ENCODE results near the gene MCTP1.
"Not testable (repeated sequence)": the region's sequence is repeated elsewhere in the genome, so short reads cannot be mapped to it uniquely, and the experiment has no call there.

MCTP1 gene

DNA sequence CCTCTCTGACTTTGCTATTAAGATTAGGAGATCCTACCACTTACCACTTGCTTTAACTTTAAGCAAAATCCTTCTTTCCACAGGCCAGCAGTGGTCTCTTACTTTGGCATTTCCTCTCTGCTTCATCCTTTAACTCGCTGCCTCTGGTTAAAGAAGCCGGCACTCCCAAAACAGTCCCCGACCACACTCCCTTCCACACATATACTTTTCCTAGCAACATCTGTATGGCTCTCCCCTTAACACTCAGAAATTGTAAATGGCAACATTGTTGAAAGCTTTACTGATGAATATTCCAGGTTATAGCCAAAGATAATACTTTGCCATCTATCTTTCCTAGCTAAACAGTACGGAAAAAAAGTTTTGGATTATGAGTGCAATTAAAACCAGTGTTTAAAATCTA is 133.2 kb downstream of the MCTP1 start:
- no peaks in the 10 kb centered on the region for H3K4me1 ChIP-seq (ENCODE audit: insufficient read depth, low read length, poor library complexity, severe bottlenecking)
- H3K9me3 ChIP-seq (ENCODE audit: insufficient read depth, low read depth, low read length): peaks cover 5% of the 10 kb centered on the region; the same call in 1 of the 2 replicates
- H2AFZ ChIP-seq (ENCODE audit: low read length): no peak overlapping the region
- no peaks in the 10 kb centered on the region for H4K20me1 ChIP-seq (ENCODE audit: insufficient read depth, low read length, poor library complexity, severe bottlenecking)
- TF ChIP-seq, protein P1, sequence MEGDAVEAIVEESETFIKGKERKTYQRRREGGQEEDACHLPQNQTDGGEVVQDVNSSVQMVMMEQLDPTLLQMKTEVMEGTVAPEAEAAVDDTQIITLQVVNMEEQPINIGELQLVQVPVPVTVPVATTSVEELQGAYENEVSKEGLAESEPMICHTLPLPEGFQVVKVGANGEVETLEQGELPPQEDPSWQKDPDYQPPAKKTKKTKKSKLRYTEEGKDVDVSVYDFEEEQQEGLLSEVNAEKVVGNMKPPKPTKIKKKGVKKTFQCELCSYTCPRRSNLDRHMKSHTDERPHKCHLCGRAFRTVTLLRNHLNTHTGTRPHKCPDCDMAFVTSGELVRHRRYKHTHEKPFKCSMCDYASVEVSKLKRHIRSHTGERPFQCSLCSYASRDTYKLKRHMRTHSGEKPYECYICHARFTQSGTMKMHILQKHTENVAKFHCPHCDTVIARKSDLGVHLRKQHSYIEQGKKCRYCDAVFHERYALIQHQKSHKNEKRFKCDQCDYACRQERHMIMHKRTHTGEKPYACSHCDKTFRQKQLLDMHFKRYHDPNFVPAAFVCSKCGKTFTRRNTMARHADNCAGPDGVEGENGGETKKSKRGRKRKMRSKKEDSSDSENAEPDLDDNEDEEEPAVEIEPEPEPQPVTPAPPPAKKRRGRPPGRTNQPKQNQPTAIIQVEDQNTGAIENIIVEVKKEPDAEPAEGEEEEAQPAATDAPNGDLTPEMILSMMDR (conservative IDR thresholded peaks at IDR 0.05; ENCODE audit: low read length): no peak
- H3K9me2 ChIP-seq (replicated peaks; ENCODE audit: low read depth, low read length): no peaks in the 10 kb centered on the region
- H3K36me3 ChIP-seq (ENCODE audit: insufficient read depth, low read length): no peaks in the 10 kb centered on the region
- H3K27me3 ChIP-seq (ENCODE audit: insufficient read depth, low read length, poor library complexity, severe bottlenecking): no peaks in the 10 kb centered on the region
- no peaks in the 10 kb centered on the region for H3K79me2 ChIP-seq (ENCODE audit: insufficient read depth, low read length)
- no peak overlapping the region for H3K9ac ChIP-seq (ENCODE audit: low read depth, low read length, poor library complexity, severe bottlenecking)
- no peaks in the 10 kb centered on the region for H3F3A ChIP-seq (ENCODE audit: low read depth)
- H3K4me2 ChIP-seq (ENCODE audit: low read depth, low read length, poor library complexity, severe bottlenecking): no peak overlapping the region
- H3K4me3 ChIP-seq (ENCODE audit: low read length, poor library complexity, severe bottlenecking): no peak overlapping the region

DNA sequence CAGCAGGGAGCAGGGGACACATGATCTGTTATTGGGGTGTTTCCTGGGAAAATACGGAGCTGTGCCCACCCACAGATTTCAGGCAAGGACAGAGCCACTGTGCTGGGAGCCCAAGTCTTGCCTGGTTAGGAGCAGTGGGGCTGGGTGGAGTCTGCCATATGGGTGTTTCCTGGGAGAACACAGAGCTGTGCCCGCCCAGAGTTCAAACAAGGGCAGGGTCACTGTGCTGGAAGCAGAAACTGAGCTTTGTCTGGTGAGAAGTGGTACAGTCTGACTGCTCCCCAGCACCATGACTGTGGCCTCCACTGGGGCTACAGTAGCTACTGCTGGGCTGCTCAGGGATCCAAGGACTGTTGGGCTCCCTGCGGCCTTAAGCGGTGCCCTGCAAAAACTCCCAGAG is 135.5 kb downstream of the MCTP1 start:
- Histone ChIP-seq H3K9ac (ENCODE audit: low read depth, low read length, poor library complexity, severe bottlenecking) (no peak overlapping the region), H3K9me3 (ENCODE audit: insufficient read depth, low read depth, low read length) (peaks cover 5% of the 10 kb centered on the region; the same call in 1 of the 2 replicates), H3K27me3 (ENCODE audit: insufficient read depth, low read length, poor library complexity, severe bottlenecking) (no peaks in the 10 kb centered on the region), H3K9me2 (replicated peaks; ENCODE audit: low read depth, low read length) (no peaks in the 10 kb centered on the region), H2AFZ (ENCODE audit: low read length) (no peak overlapping the region), H3K4me1 (ENCODE audit: insufficient read depth, low read length, poor library complexity, severe bottlenecking) (no peaks in the 10 kb centered on the region), H3K4me3 (ENCODE audit: low read length, poor library complexity, severe bottlenecking) (no peak overlapping the region), H3K4me2 (ENCODE audit: low read depth, low read length, poor library complexity, severe bottlenecking) (no peak overlapping the region), H3K36me3 (ENCODE audit: insufficient read depth, low read length) (no peaks in the 10 kb centered on the region), H4K20me1 (ENCODE audit: insufficient read depth, low read length, poor library complexity, severe bottlenecking) (no peaks in the 10 kb centered on the region), H3K79me2 (ENCODE audit: insufficient read depth, low read length) (no peaks in the 10 kb centered on the region), H3F3A (ENCODE audit: low read depth) (no peaks in the 10 kb centered on the region)
- no peak for TF ChIP-seq EZH2phosphoT487 (IDR thresholded peaks at IDR 0.05; ENCODE audit: borderline replicate concordance)
- TF ChIP-seq, protein P1 (conservative IDR thresholded peaks at IDR 0.05; ENCODE audit: low read length): no peak

DNA sequence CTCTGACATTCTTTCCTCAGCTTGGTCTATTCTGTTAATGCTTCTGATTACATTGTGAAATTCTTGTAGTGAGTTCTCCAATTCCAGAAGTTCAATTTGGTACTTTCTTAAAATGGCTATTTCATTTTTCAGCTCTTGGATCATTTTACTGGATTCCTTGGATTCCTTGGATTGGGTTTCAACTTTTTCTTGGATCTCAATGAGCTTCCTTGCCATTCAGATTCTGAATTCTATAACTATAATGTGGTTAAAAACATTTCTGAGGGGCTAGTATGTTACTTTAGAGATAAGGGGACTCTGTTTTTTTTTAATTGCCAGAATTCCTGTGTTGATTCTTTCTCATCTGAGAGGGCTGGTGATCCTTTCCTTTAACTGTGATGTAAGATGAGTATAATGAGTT is 136.4 kb downstream of the MCTP1 start:
- no peaks in the 10 kb centered on the region for H3F3A ChIP-seq (ENCODE audit: low read depth)
- no peaks in the 10 kb centered on the region for H3K36me3 ChIP-seq (ENCODE audit: insufficient read depth, low read length)

DNA sequence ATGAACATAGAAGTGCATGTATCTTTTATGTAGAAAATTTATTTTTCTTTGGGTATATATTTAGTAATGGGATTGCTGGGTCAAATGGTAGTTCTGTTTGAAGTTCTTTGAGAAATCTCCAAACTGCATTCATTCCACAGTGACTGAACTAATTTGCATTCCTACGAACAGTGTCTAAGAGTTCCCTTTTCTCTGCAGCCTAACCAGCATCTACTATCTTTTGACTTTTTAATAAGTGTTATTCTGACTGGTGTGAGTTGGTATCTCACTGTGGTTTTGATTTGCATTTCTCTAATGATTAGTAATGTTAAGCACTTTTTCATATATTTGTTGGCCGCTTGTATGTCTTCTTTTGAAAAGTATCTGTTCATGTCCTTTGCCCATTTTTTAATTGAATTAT is 141.0 kb downstream of the MCTP1 start:
- H4K20me1 ChIP-seq (ENCODE audit: insufficient read depth, low read length, poor library complexity, severe bottlenecking); H3K27me3 ChIP-seq (ENCODE audit: insufficient read depth, low read length, poor library complexity, severe bottlenecking); H3K4me3 ChIP-seq (ENCODE audit: low read length, poor library complexity, severe bottlenecking); H3F3A ChIP-seq (ENCODE audit: low read depth); H3K4me2 ChIP-seq (ENCODE audit: low read depth, low read length, poor library complexity, severe bottlenecking); H3K4me1 ChIP-seq (ENCODE audit: insufficient read depth, low read length, poor library complexity, severe bottlenecking); H3K79me2 ChIP-seq (ENCODE audit: insufficient read depth, low read length); H3K36me3 ChIP-seq (ENCODE audit: insufficient read depth, low read length); H3K9ac ChIP-seq (ENCODE audit: low read depth, low read length, poor library complexity, severe bottlenecking); H3K9me2 ChIP-seq (replicated peaks; ENCODE audit: low read depth, low read length); H2AFZ ChIP-seq (ENCODE audit: low read length); H3K9me3 ChIP-seq (ENCODE audit: insufficient read depth, low read depth, low read length): not testable (repeated sequence)

More for the DNA sequence above, 136.4 kb downstream of the MCTP1 start:
- no peak for TF ChIP-seq EZH2phosphoT487 (IDR thresholded peaks at IDR 0.05; ENCODE audit: borderline replicate concordance)
- TF ChIP-seq, protein P1 (conservative IDR thresholded peaks at IDR 0.05; ENCODE audit: low read length): no peak
- Histone ChIP-seq H3K79me2 (ENCODE audit: insufficient read depth, low read length) (no peaks in the 10 kb centered on the region), H3K4me1 (ENCODE audit: insufficient read depth, low read length, poor library complexity, severe bottlenecking) (no peaks in the 10 kb centered on the region), H4K20me1 (ENCODE audit: insufficient read depth, low read length, poor library complexity, severe bottlenecking) (no peaks in the 10 kb centered on the region), H3K27me3 (ENCODE audit: insufficient read depth, low read length, poor library complexity, severe bottlenecking) (no peaks in the 10 kb centered on the region), H3K9me2 (replicated peaks; ENCODE audit: low read depth, low read length) (no peaks in the 10 kb centered on the region), H2AFZ (ENCODE audit: low read length) (no peak overlapping the region), H3K9me3 (ENCODE audit: insufficient read depth, low read depth, low read length) (peaks cover 5% of the 10 kb centered on the region; the same call in 1 of the 2 replicates), H3K9ac (ENCODE audit: low read depth, low read length, poor library complexity, severe bottlenecking) (no peak overlapping the region), H3K4me3 (ENCODE audit: low read length, poor library complexity, severe bottlenecking) (no peak overlapping the region), H3K4me2 (ENCODE audit: low read depth, low read length, poor library complexity, severe bottlenecking) (no peak overlapping the region)
